ENCODE data around the gene CTDP1.
A peak's percentile ranks its signal among the peaks of the same experiment; 100 is the strongest.

CTDP1 gene, protein sequence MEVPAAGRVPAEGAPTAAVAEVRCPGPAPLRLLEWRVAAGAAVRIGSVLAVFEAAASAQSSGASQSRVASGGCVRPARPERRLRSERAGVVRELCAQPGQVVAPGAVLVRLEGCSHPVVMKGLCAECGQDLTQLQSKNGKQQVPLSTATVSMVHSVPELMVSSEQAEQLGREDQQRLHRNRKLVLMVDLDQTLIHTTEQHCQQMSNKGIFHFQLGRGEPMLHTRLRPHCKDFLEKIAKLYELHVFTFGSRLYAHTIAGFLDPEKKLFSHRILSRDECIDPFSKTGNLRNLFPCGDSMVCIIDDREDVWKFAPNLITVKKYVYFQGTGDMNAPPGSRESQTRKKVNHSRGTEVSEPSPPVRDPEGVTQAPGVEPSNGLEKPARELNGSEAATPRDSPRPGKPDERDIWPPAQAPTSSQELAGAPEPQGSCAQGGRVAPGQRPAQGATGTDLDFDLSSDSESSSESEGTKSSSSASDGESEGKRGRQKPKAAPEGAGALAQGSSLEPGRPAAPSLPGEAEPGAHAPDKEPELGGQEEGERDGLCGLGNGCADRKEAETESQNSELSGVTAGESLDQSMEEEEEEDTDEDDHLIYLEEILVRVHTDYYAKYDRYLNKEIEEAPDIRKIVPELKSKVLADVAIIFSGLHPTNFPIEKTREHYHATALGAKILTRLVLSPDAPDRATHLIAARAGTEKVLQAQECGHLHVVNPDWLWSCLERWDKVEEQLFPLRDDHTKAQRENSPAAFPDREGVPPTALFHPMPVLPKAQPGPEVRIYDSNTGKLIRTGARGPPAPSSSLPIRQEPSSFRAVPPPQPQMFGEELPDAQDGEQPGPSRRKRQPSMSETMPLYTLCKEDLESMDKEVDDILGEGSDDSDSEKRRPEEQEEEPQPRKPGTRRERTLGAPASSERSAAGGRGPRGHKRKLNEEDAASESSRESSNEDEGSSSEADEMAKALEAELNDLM

DNA sequence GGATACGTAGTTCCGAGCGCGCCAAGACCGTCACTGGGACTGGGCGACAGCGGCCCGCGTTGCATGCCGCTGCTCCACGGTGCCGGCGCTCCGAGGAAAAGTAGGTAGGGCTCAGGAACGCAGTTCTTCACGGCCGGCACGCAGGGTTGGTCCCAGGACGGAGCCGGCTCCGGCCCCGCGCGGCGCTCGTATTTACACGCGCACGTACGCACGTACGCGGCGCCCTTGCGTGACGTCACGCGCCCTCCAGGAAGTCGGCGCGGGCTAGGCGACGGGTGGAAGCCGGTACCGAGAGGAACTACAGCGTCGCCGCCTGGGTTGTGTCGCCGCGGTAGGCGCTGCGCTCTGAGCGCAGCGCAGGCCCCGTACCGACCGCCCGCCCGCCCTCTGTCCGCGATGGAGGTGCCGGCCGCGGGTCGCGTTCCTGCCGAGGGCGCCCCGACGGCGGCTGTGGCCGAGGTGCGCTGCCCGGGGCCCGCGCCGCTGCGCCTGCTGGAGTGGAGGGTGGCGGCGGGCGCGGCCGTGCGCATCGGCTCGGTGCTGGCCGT lies at the start of gene CTDP1:
TSS of gene CTDP1 (plus strand) at position 252 of the 548 bp plus-strand sequence. CDS start at position 397, 145 bp downstream.
- peak; percentile 87 to 95 for DNase-seq

DNA sequence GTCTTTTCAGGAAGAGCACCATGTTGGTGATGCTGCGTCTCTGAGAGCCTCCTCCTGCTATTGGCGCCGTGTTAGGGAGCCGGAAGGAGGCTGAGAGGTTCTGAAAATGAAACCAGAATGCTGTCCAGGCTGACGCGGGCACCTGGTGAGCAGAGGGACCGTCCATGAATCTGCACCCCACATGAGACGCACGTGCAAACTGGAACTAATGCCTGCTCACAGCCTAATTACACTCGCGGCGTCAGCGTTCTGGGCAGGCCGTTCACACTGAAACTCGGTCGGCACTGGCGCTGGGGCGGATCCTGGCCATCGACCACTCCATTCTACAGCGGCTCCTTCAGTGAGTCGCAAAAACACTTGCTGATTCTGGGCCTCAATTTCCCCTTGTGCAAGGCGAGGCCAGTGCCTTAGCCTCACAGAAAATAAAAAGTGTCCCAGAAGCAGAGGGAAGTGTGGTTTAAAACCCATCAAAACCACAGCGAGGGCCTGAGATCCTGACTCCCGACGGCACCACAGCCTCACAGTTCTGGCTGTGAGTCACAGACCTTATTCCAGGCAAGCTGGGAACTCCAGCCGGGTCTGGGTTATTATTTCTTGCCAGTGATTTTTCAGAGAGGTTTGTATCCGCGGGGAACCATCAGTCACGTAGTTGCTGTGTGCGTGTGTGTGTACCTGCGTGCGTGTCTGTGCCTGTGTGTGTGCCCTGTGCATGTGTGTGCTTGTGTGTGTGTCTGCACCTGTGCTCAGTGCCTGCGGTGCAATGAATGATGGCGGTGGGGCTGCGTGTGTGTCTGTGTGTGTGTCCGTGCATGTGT lies 49.1 kb upstream of the CTDP1 start:
- DNase-seq, result no peak

DNA sequence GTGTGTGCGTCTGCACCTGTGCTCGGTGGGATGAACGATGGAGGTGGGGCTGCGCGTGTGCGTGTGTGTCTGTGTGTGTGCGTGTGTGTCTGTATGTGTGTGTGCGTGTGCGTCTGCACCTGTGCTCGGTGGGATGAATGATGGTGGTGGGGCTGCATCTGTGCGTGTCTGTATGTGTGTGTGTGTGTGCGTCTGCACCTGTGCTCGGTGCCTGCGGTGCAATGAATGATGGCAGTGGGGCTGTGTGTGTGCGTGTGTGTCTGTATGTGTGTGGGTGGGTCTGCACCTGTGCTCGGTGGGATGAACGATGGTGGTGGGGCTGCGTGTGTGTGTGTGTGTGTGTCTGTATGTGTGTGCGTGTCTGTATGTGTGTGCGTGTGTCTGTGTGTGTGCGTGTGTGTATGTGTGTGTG lies 48.5 kb upstream of the CTDP1 start:
- DNase-seq, result no peak

DNA sequence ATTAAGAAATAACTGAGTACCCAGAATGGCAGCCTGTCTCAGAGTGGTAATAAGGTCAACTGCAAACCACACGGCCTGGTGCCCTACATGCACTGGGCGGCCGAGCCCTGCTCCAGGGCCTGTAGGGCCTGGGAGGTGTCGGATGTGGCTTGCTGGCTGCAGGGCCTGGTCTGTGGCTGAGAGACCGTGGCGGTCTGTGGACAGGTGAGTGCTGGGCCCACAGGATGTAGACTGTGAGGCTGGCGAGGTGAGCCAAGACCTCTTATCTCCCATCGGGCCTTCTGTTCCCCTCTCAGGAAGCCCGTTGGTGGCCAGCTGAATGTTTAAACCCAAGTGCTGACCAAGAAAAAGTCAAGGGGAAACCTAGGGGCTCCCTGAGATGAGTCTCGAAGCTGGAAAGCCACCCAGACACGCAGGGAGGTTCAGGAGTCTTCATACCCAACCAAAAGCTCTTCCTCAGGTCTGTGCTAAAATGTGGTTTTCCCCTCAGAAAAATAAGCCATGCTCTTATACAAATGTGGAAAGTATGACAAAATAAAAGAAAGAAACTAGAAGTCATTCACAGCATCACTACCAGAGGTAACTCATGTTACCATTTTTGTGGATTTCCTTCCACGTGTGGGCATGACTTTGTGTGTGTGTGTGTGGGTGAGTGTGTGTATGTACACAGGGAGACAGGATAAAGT lies 47.7 kb upstream of the CTDP1 start:
- no peak for DNase-seq

DNA sequence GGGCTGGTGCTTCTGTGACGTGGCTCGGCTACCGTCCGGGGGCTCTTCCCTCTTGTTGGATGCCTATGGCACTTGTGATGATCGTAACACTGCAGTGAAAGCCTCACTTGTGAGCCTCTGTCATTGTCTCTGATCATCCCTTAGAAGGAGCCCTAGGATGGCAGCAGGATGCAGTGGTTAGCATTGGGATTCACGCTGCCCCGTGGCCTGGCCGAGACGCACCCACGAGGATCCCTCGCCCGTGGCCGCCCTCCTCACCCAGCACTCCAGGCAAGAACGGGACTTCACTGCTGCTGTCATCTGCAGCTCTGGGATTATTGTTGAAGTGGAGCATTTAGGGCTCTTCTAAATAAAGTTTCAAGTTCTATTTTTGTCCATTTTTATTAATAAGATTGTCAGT lies 46.8 kb upstream of the CTDP1 start:
- DNase-seq, result no peak

DNA sequence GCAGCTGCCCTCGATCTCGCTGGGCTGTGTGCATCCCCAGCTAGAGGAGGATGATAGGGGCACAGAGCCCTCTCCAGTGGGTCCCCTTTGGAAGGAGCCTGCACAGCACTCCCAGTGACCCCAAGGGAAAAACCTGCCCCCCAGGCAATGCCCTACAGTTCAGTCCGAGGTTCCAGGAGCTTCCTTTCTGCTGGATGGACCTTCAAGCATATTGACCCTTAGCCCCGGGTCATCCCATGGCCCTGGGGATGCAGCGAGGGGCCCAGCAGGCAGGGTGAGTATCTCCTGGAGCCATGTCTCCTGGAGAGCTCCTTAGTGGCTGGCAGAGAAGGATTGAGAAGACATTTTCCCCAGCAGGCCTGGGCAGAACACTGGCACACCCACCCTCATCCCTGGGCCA lies 45.4 kb upstream of the CTDP1 start:
- no peak for DNase-seq

DNA sequence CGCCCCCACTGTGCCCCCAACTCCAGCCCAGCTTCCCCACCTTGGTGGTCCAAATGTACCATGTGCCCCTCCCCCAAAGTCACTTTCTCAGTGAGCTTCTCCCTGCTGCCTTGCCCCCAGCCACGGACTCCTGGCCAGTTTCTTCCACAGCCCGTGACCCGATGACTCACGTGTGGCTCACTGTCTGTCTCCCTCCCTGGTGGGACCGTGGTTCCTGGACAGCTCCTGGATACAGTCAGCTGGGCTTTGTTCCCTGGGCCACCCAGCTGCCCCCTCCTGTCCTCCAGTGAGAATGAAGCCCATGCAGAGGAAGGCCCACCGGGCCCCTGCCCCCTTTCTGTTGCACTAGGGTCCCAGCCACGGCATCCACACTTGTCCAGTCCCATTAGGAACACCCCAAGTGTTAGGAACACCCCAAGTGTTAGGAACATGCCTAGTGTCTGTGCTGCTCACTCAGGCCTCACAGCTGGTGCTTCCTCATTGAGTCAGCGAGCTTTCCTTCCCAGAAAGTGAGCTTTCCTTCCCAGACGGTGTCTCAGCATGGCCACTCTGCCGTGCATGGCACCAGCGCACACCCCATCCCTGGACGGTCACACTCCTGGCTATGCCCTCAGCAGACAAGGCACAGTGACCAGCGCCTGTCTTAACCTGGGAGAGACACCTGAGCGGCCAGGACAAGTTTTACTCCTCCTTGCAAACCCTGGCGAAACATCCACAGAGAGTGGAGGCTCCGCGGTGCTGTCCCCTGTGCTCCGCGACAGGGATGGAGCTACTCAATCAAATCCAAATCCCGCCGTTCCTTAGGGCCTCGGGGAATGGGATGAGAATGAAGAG lies 44.8 kb upstream of the CTDP1 start:
- no peak for DNase-seq

DNA sequence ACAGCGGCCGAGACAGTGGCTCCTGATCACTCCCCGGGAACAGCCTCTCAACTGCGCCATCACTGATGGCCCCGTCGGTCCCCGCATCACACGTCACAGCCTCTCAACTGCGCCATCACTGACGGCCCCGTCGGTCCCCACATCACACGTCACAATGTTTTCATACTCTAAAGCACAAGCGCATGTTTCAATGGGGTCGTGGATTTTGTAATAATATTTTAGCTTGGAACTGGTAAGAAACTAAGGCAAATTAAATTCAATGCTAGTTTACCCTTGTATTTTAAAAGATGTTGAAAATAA lies 44.2 kb upstream of the CTDP1 start:
- DNase-seq, result peak; percentile 59 to 72

DNA sequence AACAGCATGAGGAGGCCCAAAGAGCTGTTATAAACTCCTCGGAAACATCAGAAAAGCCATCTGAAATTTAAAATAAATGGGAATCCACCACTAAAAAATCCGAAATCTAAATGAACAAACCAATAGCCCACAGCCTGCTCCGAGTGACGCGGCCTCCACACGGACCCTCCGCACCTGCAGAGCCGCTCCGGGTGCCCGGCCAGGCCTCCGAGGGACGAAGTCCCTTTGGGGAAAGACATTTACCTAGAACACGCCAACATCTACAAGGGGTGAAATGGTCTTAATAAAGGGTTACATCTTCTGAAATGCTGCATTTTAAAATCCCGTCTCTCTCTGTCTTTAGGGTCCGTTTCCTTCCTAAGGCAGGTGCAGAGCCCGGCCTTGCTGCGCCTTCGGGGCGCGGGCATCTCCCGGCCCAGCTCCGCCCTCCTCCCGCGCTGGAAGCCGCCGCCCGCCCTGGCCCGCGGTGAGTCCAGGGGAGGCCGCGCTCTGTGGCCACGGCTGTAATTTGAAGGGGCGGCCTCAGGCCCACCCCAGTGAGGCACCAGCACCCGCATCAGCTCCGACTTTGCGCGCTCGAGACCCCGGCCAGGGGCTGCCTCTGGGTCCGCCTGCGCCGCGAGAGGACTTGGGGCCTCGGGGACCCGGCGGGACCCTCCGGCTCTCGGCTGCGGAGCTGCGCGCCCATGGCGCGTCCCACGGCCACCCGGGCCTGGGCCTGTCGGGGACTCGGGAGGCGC lies 42.3 kb upstream of the CTDP1 start:
- DNase-seq, result no peak

DNA sequence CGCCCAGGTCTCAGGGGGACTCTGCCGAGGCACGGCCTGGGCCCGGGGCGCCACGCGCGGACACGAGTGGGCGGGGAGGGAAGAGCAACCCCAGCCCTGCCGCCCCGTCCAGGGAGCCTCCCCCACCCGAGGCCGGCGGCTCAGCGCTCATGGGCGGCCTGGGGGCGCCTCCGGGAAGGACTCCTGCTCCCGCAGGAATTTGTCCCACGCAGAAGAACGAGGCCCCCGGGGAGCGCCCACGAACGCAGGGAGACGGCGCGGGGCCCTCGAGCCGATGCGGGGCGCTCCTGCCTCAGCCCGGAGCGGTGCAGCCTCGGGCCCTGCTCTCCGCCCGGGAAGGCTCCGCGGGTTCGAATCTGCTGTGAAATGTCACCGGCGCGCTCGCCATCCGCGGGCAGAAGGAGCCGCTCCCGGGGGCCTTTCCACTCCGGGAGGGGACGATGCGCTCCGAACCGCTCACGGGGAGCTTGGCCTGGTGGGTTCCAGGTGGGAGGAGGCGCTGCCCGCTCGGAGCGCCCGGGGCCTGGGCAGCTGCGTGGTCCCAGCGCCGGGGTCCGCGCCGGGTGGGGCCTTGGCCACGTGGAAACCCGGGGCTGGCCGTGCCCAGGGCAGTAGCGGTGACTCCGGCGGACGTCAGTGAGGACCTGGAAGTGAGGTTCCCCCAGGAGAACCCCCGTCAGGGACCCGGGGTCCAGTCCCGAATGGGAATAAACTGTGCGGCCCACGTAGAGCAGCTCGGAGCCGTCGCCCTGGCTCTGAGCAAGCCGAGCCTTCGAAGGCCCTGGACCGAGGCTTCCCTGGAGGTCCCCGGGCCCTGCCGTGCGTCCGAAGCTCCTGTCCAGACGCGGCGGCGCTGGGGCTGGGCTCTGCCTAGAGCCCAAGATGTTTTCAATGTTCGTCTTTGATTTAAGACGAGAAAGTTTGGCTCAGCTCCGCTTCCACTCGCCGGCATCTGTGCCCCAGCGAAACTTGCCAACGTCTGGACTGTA lies 41.4 kb upstream of the CTDP1 start:
- no peak for DNase-seq

DNA sequence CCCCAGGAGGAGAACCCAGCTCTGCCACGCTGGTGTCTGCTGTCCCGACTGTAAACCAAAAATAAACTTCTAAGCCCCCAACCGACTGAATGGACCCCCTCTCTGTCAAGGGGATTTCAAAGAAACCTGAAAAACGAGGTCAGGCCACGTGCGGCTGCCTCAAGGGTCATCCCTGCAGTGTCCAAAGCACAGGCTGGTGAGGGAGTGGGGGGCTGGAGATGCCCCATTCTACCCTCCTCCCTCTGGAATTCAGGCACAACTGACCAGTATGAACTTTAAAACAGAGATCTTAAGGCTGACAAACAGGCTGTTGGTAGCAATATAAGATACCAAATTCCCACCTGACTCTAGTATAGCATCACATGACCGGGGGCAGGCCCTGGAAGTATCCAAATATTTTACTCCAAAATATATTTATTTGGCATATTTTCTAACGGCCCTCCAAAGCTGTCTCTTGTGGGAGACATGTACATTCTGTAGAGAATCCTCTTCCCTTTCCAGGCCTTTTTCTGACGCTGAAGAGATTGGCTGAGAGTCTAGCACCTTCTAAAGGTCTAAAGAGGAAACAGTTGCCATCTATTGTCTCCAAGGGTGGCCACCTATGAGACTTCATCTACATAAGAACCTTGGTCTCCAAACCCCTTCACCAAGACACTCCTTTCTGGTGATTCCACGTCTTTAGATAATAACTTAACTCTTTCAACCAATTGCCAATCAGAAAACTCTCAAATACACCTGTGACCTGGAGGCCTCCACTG lies 40.4 kb upstream of the CTDP1 start:
- no peak for DNase-seq

DNA sequence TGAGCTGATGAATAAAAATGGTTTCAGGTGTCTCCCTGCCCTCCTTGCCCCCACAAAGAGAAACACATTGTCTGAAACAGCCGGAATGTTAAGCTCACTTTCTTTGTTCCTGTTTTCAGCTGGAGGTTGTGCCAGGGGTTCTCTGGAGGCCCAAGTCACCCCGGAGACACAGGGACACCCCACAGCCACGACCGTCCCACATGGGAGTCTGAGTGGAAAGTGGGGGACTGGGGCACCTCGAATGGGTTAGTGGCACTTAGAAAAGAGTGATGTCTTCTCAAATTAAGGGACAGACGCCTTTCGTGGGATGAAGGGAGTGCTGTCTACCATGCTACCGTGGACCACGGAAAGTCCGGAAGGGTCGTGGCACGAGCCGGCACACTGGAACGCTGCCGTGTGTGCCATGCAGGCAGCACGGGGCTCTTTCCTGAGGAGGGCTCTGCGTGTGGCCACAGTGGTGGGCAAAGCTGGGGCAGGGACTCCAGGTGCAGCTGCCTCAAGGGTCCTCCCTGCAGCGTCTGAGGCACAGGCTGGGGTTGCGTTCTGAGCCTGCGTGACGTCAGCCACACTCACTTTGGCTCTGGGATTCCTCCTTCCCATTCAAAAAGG lies 39.4 kb upstream of the CTDP1 start:
- DNase-seq, result no peak

DNA sequence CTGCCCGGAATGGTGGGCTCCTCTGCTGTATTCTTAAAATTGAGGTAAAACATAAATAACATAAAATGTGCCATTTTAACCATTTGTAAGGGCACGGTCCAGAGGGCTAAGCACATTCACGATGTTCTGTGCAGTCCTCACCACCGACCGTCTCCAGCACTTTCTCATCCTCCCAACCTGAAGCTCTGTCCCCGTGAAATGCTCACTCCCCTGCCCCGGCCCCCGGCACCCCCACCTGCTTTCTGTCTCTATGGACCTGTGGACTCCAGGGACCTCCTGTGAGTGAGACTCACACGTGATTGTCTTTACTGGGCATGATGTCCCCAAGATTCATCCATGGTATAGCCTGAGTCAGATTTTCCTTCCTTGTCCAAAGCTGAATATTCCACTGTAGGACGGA lies 38.7 kb upstream of the CTDP1 start:
- DNase-seq, result no peak

DNA sequence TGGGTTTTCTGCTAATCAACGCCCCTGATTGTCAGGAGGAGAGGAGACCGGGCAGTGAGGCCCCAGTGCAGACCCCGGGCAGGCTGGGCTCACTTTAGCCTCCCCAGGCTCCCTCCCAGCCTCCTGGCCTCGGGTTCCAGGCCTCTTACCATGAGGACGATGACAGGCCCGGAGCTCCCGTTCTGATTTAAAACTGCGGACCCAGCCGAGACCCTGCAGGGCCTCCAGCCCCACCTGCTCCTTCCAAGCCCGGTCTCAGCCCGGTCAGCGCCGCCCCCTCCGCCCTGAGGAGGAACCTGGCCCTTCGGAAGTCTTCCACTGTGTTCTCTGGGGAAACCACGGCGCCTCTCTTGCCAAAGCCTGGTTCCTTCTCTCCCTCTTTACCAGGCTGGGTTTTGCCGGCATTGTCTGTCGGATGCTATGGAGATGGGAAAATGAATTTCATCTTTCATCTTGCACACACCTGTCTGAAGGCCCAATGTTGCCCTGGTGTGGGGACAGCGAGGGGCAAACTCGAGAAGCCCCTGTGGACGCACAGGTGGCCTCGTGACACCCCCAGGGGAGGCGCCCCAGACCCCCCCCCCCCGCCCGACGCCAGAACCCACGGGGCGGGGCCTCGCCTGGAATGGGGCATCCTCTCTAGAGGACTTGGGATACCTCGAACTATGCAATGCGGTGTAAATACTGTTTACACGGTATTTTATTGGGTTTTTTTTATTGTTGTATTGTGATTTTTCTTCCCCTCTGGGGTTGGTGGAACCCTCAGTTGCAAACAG lies 37.7 kb upstream of the CTDP1 start:
- DNase-seq, result no peak

DNA sequence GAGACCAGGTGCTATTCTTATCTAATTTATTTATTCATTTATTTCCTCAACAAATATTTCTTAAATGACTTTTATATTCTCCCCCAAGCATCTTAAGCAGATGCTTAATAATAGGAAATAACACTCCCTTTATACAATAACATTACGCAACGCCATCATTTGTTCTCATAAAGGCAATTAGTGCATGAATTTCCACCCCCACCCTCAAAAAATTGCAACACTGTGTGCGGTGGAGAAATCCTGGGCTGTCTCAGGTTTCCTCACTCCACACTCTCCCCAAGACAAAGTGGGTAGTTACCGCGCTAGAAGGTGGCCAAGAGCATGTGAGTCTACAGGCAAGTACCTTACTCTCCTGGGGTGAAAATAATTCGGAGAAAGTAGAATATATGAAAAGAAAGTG lies 37.0 kb upstream of the CTDP1 start:
- no peak for DNase-seq

DNA sequence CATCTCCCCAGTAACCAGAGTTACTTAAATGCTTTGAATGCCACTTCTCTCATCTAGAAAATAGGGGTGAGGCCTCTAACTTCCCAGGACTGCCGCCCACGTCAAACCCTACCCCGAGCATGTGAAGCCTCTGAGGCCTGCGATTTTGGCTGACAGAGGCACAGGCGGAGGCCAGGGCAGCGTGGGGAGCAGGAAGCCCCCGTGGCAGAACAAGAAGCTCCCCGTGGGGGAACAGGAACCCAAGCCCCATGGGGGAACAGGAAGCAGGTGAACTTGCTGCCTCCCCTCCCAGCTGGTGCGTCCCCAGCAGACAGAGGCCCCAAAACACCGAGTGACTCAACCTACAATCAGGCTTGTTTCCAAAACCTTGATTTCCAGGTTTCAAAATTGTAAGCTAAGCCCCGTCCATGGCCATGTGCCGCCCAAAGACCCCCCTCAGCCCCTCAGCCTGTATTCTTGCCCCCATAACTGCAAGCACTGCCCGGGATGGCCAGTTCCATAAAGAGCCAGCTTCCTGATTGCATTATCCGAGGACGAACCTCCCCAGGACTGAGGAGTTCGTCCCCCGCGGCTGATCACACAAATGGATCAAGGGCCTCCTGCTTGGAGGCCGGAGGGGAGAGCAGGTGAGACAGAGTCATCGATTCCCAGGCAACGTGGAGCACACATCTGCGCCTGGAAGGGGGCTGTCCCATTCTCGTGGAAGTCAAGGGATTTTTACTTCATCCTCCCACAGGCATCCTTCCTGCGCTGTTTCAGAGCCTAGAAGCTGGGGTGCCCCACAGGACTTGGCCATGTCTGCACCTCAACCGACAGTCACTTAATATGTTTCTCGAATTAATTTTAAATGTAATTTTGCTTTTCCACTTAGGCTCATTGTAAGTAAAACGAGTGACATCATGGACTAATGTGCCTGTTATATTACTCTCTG lies 36.3 kb upstream of the CTDP1 start:
- DNase-seq, result no peak
